ENCODE data around the gene TECPR2.

- no peak for TF ChIP-seq CTCF (IDR thresholded peaks at IDR 0.05)
- TF ChIP-seq POLR2A (IDR thresholded peaks at IDR 0.05; ENCODE audit: low read depth): no peak
- TF ChIP-seq POLR2AphosphoS5 (IDR thresholded peaks at IDR 0.05): no peak
Observed at GRCh38 chr14:102335163-102335562, 27.6 kb upstream of the TECPR2 start.
